NCI-H1048 (cell line): ENCODE results near the gene HS3ST4.
"Not testable (repeated sequence)": the region's sequence is repeated elsewhere in the genome, so short reads cannot be mapped to it uniquely, and the experiment has no call there.

ENCODE experiments used
- DNase-seq: peaks from one replicate; lab custom pipeline; 2025; lab: John Stamatoyannopoulos, UW

Gene HS3ST4

DNA sequence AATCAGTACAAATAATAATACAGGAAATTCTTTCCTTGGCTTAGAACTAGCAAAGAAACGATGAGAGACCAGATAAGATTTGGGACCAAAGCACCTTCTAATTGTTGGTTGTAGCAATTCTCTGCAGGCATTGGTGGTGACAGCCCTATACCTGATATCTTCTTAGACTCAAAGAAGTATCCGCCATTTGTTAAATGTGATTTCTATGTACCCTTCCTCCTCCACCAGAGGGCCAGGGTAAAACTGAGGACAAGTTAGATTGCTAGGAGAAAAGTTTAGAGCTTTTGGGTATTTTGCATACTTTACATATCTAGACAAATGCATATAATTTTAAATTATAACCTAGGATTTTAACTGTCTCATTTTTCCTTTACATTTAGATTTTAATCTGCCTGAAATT lies 304.3 kb downstream of the HS3ST4 start:
- DNase-seq: no peak

GRCh38 chr16:26005336-26005735 lies 313.6 kb downstream of the HS3ST4 start:
- no peak for DNase-seq

- no peak for DNase-seq
These were observed 320.6 kb downstream of the HS3ST4 start for GRCh38 chr16:26012376-26012775.

- DNase-seq: no peak
These were observed 324.0 kb downstream of the HS3ST4 start for GRCh38 chr16:26015776-26016175.

DNA sequence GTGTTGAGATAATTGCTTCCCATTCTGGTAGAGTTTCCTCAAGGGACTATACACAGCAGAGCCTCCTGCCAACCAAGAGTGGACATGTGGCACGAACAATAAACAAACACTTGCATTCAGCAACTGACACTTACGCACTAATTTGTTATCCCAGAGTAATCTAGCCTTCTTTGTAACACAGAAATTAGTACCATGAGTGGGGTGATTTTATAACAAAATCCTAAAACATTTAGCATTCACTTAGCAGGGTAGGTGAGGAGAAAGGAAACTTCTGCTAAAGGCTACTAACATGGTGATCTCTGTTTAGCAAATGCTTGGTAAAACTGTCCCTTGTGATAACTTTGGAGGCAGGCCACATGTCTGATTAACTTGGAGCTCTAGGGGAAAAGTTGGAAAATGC lies 325.2 kb downstream of the HS3ST4 start:
- no peak for DNase-seq

DNA sequence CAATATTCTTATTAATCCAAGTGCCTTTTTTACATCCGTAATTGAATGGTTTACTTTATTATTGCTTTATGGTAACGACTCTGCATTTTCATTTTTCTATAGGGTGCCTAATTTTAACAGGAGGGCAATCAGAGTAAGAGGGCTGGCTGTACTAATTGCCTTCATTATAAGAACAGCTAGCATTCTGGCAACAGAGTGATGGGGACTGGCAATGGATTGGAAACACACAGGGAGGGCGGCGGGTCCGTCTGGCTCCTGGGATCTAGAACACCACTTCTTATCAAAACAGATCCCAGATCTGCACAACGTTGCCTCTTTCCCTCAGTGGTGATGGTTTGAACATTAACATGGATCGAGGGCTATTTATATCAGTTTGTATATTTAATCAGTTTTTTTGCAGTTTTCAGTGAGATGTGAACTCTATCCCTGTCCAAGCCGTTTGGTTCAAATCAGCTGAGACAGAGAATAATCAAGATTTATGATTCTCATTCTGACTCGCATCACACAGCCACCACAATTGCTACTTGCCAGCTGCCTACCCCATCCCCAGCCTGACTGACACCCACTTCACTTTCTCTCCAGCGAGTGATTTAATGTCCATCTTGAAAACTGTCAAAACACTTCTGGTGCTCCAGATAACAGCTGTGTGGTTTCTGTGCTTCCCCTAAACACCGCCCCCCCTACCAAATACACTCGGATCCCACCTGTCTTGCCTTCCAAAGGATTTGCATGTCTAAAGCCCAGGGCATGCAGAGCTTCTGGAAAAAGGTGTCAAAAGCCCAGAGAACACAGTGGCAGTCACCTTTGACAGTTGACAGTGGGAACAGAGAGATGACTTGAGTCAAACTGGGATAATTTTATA lies 327.9 kb downstream of the HS3ST4 start:
- DNase-seq: no peak

- no peak for DNase-seq
These were observed 335.1 kb downstream of the HS3ST4 start for GRCh38 chr16:26026709-26027450.

DNA sequence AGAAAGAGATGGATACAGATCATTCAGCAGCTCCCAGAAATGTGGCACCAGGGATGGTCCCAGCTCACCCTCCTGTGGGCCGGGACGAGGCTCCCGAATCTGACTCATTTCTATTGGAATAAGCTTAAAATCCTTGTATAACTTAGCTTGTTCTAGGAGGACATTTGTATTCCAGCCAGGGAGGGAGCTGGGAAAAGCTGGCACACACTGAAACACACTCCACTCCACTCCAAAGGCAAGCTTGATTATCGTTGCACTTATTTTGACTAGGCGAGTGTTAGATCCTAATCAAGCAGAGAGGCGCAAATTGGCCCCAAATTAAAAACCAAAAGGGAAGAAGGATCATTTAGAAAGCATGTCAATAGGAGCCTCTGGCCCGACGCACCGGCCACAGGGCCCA lies 339.5 kb downstream of the HS3ST4 start:
- DNase-seq: no peak

- not testable (repeated sequence) for DNase-seq
These were observed 340.9 kb downstream of the HS3ST4 start for GRCh38 chr16:26032661-26033060.

DNA sequence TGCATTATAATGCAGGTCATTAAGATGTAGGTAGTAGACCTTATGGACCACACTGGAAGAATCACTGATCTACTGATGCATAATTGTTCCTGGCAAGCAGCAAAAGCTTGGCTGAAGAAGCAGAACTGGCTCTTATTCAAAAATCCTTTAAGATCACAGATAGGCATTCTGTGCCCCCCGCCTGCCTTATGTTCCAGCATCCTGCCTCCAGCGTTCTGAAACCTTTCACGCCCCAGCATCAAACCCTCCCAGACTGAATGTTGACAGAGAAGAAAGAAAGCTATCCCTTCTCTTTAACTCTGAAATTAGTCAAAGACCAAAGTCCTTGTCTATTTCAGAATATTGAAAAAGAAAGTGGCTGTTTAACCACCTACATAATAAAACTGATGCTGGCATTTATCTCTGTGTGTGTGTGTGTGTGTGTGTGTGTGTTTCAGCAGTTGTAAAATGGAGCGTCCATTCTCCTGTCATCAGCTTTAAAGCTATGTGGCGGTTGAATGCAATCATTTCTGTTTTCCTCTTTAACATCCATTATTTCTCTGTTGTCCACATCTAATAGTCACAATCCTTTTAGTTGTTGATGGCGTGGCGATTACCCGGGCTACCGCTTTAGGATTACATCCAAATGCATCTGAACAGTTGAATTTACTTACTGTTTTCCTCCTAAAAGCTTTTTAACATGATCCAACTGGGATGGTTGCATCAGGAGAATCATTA lies 350.4 kb downstream of the HS3ST4 start:
- no peak for DNase-seq

DNA sequence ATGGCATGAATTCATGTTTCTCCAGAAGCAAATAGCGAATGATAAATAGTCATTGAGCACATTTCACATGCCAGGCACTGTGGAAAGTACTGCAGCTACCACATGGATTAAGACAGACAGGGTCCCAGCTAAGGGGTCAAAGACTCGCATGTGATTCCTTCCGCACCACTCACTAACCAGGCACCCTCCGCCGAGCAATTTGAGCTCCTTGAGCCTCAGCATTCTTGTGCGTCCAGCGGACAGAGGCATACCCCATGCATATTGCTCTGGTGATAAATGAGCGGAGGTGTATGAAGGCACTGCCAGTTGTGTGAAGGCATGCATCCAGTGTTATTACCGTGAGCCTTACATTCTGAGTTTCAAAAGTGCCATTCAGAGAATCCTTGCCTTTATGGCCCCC lies 358.7 kb downstream of the HS3ST4 start:
- no peak for DNase-seq

- DNase-seq: no peak
These were observed 359.3 kb downstream of the HS3ST4 start for GRCh38 chr16:26051063-26051462.

- DNase-seq: no peak
These were observed 362.1 kb downstream of the HS3ST4 start for GRCh38 chr16:26053889-26054288.

DNA sequence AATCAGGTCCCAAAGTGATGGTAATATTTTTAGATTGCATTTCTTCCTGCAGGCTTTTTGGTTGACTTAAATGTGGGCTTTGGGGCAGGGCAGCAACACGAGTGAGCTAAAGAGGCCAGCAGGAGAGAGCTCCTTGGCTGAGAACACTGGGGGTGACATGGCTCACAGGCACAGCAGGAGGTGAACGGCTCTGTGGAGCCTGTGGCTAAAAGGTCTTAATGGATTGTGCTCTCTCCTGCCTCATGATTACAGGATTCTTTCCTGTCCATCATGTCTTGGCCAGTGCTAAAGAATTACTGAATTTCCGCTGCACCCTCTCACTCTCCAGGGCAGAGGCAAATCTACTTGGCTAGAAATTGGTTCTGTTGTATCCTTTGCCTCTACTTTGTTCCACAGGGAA lies 366.6 kb downstream of the HS3ST4 start:
- DNase-seq: no peak

GRCh38 chr16:26070302-26071100 lies 378.7 kb downstream of the HS3ST4 start:
- no peak for DNase-seq

DNA sequence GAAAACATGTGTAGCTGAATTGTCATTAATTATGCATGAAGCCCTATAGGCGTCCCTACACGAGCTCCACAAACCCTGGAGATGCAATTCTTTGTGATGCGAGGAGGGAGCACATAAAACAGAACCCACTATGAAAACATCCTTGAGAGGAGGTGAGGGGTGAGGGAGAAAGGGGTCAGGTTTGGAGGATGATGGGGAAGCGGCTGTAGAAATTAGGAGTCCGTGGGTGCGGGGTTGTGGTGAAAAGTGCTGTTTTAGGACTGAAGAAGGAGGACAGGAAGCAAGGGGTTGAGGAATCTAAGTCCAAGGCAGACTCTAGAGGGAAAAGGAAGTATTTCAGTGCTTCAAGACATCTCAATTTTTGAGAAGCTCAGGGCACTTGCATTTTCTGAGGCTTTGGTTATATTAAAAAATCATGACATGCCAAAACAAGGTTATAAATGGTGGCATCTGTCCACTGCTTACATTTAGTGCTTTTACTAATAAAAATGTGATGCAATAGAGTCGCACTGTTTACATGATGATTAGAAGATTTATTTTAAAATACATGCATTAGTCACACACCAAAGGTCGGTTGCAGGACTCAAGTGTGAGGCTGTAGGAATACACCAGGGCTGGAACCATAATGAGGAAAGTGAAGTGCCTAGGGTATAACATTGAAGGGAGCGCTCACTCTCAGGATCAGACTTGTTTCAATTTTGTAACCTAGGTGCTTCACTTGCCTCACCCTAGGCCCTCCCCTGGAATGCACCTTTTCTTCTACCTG lies 379.5 kb downstream of the HS3ST4 start:
- no peak for DNase-seq

DNA sequence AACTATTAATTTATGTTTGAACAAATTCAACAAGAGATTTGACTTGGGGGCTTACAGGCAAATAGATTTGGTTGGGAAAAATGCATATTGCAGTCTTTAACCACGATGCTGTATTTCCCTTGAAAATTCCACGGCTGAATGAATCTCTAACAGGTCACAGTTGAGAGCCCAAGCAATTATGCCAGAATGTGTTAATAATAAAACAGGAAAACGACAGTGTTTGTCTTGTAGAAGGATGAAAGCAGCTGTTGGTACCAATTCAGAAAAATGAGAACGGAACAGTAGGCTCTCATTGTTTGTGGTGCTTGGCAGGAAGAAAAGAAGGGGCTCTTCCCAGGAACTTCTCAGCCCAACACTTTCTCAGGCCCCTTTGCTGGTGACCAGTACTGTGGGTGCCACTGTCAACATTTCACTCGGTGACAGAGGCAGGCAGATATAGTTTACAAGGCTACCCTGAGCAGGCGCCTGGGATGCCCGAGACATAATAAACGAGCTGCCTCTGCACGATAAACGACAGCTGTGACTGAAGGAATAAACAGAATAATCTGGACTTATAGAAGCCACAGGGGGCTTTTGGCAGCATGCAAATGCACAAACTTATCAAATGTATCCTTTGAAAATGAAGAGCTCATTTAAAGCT lies 387.1 kb downstream of the HS3ST4 start:
- DNase-seq: no peak

- DNase-seq: no peak
These were observed 395.3 kb downstream of the HS3ST4 start for GRCh38 chr16:26087091-26087490.

DNA sequence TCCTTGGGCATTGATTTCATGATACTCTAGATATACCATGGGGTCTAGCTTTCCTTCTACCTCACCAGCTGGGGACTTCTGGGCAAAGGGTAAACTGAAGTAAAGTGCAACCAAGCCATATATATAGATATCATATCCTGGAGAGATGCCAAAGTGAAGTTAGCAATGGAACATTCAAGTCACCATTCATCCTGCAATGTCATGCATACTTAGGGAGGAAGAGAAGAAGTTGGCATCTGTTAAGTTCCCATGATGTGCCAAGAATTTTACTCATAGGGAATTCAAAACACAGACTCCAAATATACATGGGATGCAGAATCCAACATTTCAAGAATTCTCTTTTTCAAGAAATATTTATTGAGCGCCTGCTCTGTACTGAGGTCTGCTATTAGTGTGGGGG lies 399.8 kb downstream of the HS3ST4 start:
- no peak for DNase-seq

DNA sequence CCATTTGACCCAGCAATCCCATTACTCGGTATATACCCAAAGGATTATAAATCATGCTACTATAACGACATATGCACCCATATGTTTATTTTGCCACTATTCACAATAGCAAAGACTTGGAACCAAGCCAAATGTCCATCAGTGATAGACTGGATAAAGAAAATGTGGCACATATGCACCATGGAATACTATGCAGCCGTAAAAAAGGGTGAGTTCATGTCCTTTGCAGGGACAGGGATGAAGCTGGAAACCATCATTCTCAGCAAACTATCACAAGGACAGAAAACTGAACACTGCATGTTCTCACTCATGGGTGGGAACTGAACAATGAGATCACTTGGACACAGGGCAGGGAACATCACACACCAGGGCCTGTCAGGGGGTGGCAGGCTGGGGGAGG lies 406.4 kb downstream of the HS3ST4 start:
- not testable (repeated sequence) for DNase-seq

DNA sequence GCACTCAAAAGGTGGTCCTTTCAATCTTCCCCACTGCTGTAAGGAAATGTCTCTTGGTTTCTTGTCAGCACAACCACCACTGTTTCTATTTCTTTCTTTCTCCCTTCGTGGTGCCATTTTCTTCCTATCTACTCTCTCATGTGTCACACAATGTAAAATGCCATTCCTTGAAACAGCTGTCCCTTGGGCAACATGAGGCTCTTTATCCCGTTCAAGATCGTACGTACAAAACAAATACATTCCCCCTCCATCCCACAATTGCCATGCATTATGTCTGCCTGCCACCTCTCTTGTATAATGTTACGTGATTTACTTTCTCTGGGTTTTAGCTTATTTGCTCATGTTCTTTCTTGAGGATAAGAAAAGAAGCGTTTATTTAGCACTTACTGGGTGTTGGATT lies 410.6 kb downstream of the HS3ST4 start:
- DNase-seq: no peak
